Measurements from ENCODE around the gene ZCCHC13.
"Not testable (repeated sequence)": the region's sequence is repeated elsewhere in the genome, so short reads cannot be mapped to it uniquely, and the experiment has no call there.

Gene ZCCHC13

GRCh38 chrX:74304016-74304415 is at the start of gene ZCCHC13:
ZCCHC13 (plus strand) TSS chrX:74304180; CDS start chrX:74304267, 87 bp downstream.
- Histone ChIP-seq H2AFZ (ENCODE audit: low read depth, low read length) (no peak within 1 kb of the TSS), H3K27ac (ENCODE audit: low read length) (no peak within 1 kb of the TSS), H3K79me2 (ENCODE audit: low read length) (no peaks in the 10 kb centered on the region), H3K4me2 (ENCODE audit: low read length) (no peak within 1 kb of the TSS), H3K9ac (ENCODE audit: low read length) (no peak within 1 kb of the TSS), H3K27me3 (ENCODE audit: low read depth, low read length) (no peaks in the 10 kb centered on the region), H3K4me1 (ENCODE audit: low read length) (no peaks in the 10 kb centered on the region), H3K9me3 (ENCODE audit: insufficient read depth, low read length) (no peaks in the 10 kb centered on the region), H3K4me3 (ENCODE audit: low read length) (no peak within 1 kb of the TSS), H3K36me3 (replicated peaks; ENCODE audit: low read depth, low read length) (no peaks in the 10 kb centered on the region), H4K20me1 (ENCODE audit: insufficient read depth, low read length) (no peaks in the 10 kb centered on the region)
- no peak for TF ChIP-seq EZH2phosphoT487 (IDR thresholded peaks at IDR 0.05; ENCODE audit: low read depth)
- TF ChIP-seq CTCF (IDR thresholded peaks at IDR 0.05; ENCODE audit: low read depth, low read length) = no peak

DNA sequence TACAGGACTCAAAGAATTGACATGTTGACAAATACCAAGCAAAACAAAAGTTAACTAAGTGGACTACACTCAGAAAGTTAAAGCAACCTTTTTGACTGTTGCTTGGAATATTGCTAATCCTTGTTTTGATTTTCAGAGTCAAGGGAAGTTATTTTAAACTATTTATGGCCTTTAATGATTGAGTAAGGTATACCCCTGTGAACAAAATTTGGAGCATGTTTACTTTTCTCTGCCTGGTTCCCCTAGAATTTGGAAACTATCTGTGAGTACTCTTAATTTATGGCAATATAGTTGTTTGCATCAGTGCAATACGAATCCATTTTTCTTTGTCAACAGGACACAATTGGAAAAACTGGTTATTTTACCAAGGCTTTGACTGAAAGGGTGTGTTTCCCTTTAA is 45.9 kb upstream of the ZCCHC13 start:
- not testable (repeated sequence) for H3K79me2 ChIP-seq (ENCODE audit: low read length); H3K9me3 ChIP-seq (ENCODE audit: insufficient read depth, low read length); H3K4me2 ChIP-seq (ENCODE audit: low read length); H3K27ac ChIP-seq (ENCODE audit: low read length); H3K27me3 ChIP-seq (ENCODE audit: low read depth, low read length); H3K4me1 ChIP-seq (ENCODE audit: low read length); H3K9ac ChIP-seq (ENCODE audit: low read length); H3K4me3 ChIP-seq (ENCODE audit: low read length); H2AFZ ChIP-seq (ENCODE audit: low read depth, low read length); H4K20me1 ChIP-seq (ENCODE audit: insufficient read depth, low read length)
- peaks cover 19% of the 10 kb centered on the region for H3K36me3 ChIP-seq (replicated peaks; ENCODE audit: low read depth, low read length)

- Histone ChIP-seq H3K79me2 (ENCODE audit: low read length) (no peaks in the 10 kb centered on the region), H3K9me3 (ENCODE audit: insufficient read depth, low read length) (no peaks in the 10 kb centered on the region), H3K4me1 (ENCODE audit: low read length) (no peaks in the 10 kb centered on the region), H3K27ac (ENCODE audit: low read length) (no peak overlapping the region), H3K27me3 (ENCODE audit: low read depth, low read length) (no peaks in the 10 kb centered on the region), H3K9ac (ENCODE audit: low read length) (no peak overlapping the region), H3K36me3 (replicated peaks; ENCODE audit: low read depth, low read length) (peaks cover 19% of the 10 kb centered on the region), H4K20me1 (ENCODE audit: insufficient read depth, low read length) (no peaks in the 10 kb centered on the region), H3K4me2 (ENCODE audit: low read length) (no peak overlapping the region), H3K4me3 (ENCODE audit: low read length) (no peak overlapping the region), H2AFZ (ENCODE audit: low read depth, low read length) (no peak overlapping the region)
- TF ChIP-seq EZH2phosphoT487 (IDR thresholded peaks at IDR 0.05; ENCODE audit: low read depth) (no peak), CTCF (IDR thresholded peaks at IDR 0.05; ENCODE audit: low read depth, low read length) (no peak)
These were observed 44.0 kb upstream of the ZCCHC13 start for GRCh38 chrX:74259885-74260491.

DNA sequence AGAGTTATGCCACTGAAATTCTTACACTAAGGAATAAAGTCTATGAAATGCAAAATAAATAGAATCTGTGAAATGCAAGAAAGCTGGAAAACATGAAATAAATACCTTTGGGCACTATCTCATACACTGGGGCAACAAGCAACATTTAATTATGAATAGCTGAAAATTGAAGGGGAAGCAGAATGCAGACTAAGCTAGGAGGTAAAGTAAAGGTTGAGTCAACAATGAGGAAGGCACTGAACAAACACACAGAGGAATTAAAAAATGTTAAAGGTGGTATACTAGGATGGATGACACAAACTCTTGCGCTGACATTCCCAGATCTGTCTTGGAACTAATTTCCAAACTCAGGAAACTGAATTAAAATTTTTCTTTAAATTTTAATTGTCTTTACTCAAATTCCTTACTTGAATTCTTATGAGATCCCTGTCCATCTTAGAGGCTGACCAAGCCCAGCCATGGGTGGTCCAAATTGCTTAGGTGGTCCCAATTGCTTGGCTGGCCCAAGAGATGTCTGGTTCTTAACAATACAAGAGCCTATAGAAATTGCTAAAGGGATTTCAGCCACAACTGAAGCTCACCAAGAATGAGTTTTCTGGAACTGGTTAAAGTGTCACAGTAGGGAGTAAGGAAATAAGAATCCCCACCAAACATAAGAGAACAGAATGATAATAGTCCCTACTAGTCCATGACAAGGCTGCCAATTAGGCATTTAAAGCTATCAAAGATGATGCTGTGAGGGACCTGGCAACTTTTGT is 41.3 kb upstream of the ZCCHC13 start:
- no peak overlapping the region for H2AFZ ChIP-seq (ENCODE audit: low read depth, low read length)
- no peaks in the 10 kb centered on the region for H3K27me3 ChIP-seq (ENCODE audit: low read depth, low read length)
- no peaks in the 10 kb centered on the region for H3K9me3 ChIP-seq (ENCODE audit: insufficient read depth, low read length)
- no peaks in the 10 kb centered on the region for H3K4me1 ChIP-seq (ENCODE audit: low read length)
- H3K36me3 ChIP-seq (replicated peaks; ENCODE audit: low read depth, low read length) = peaks cover 19% of the 10 kb centered on the region
- no peaks in the 10 kb centered on the region for H3K79me2 ChIP-seq (ENCODE audit: low read length)
- no peak overlapping the region for H3K4me3 ChIP-seq (ENCODE audit: low read length)
- no peak overlapping the region for H3K27ac ChIP-seq (ENCODE audit: low read length)
- no peak overlapping the region for H3K9ac ChIP-seq (ENCODE audit: low read length)
- no peaks in the 10 kb centered on the region for H4K20me1 ChIP-seq (ENCODE audit: insufficient read depth, low read length)
- no peak for TF ChIP-seq EZH2phosphoT487 (IDR thresholded peaks at IDR 0.05; ENCODE audit: low read depth)
- TF ChIP-seq CTCF (IDR thresholded peaks at IDR 0.05; ENCODE audit: low read depth, low read length) = no peak
- no peak overlapping the region for H3K4me2 ChIP-seq (ENCODE audit: low read length)

Data from OCI-LY3 (cell line).